Keratinocyte (primary cell): ENCODE results near the gene SEL1L2. TPM values are rescaled to one million over a fixed set of nuclear protein-coding genes. Genes with fewer than 3 reads are reported as not detected.

Source experiments
- DNase-seq: peaks from one replicate; pipeline ENCODE4 v3.0.0-alpha.2; 2011; ENCODE audit warnings: low read depth, missing footprints, low spot score
- FAIRE-seq: peaks from 2 replicates; lab custom pipeline; 2011; peaks lifted over from hg19 to GRCh38; lab: Jason Lieb, UNC
- H2AFZ ChIP-seq: 2 replicates; pipeline ENCODE4 v1.6.0; 2012; ENCODE audit warnings: low read length, control low read depth, inconsistent platforms; ENCODE audit not compliant: control insufficient read depth
- H3K27ac ChIP-seq: 2 replicates; pipeline ENCODE4 v1.5.1; 2011; ENCODE audit warnings: low read length; ENCODE audit not compliant: control insufficient read depth, insufficient read depth
- H3K27me3 ChIP-seq: 3 replicates; pipeline ENCODE4 v1.6.0; 2011; ENCODE audit warnings: low read length; ENCODE audit not compliant: control insufficient read depth, insufficient read depth; ENCODE audit errors: extremely low read depth
- H3K36me3 ChIP-seq, 2 experiments: 2 replicates in 1 of 2; 3 replicates in 1 of 2; pipeline ENCODE4 v1.5.1; 2011; ENCODE audit warnings: low read length in 2 of 2, mild to moderate bottlenecking in 1 of 2; ENCODE audit not compliant: control insufficient read depth in 2 of 2, insufficient read depth in 2 of 2; ENCODE audit errors: extremely low read depth in 1 of 2
- H3K4me1 ChIP-seq: 3 replicates; pipeline ENCODE4 v1.5.1; 2011; ENCODE audit warnings: low read length; ENCODE audit not compliant: control insufficient read depth, insufficient read depth; ENCODE audit errors: extremely low read depth
- H3K4me2 ChIP-seq: 3 replicates; pipeline ENCODE4 v1.6.0; 2011; ENCODE audit warnings: low read depth, low read length; ENCODE audit not compliant: control insufficient read depth, insufficient read depth; ENCODE audit errors: extremely low read depth
- H3K4me3 ChIP-seq, 3 experiments: fragments of 200-600 bp in 1 of 3; sonication (generic) in 1 of 3; 2 replicates in 2 of 3; 3 replicates in 1 of 3; pipeline ENCODE4 v1.5.1; 2011 to 2016; ENCODE audit warnings: low read length in 3 of 3, mild to moderate bottlenecking in 3 of 3, control low read depth in 2 of 3, inconsistent platforms in 1 of 3, low read depth in 1 of 3, mixed read lengths in 1 of 3, mixed run types in 1 of 3, moderate library complexity in 1 of 3; ENCODE audit not compliant: control insufficient read depth in 2 of 3, insufficient read depth in 2 of 3; ENCODE audit errors: extremely low read depth in 1 of 3
- H3K79me2 ChIP-seq: 2 replicates; pipeline ENCODE4 v1.6.0; 2012; ENCODE audit warnings: low read length; ENCODE audit not compliant: control insufficient read depth, insufficient read depth
- H3K9ac ChIP-seq: 3 replicates; pipeline ENCODE4 v1.6.0; 2011; ENCODE audit warnings: low read length; ENCODE audit not compliant: control insufficient read depth, insufficient read depth; ENCODE audit errors: extremely low read depth
- H3K9me1 ChIP-seq: 3 replicates; pipeline ENCODE4 v1.6.0; 2011; ENCODE audit warnings: low read length; ENCODE audit not compliant: control insufficient read depth, insufficient read depth; ENCODE audit errors: extremely low read depth
- H3K9me3 ChIP-seq: 2 replicates; pipeline ENCODE4 v1.5.1; 2012; ENCODE audit warnings: low read depth, low read length; ENCODE audit not compliant: control insufficient read depth
- H4K20me1 ChIP-seq: 3 replicates; pipeline ENCODE4 v1.6.0; 2011; ENCODE audit warnings: low read length; ENCODE audit not compliant: control insufficient read depth, insufficient read depth; ENCODE audit errors: extremely low read depth
- CTCF ChIP-seq, 3 experiments: IDR thresholded peaks in 1 of 3; conservative IDR thresholded peaks in 1 of 3; optimal IDR thresholded peaks in 1 of 3; 2 replicates in 2 of 3; 3 replicates in 1 of 3; pipeline versions ENCODE3 to v1.5.1; 2011; ENCODE audit warnings: low read length in 3 of 3, mild to moderate bottlenecking in 3 of 3, moderate library complexity in 2 of 3, control low read depth in 1 of 3, inconsistent platforms in 1 of 3; ENCODE audit not compliant: insufficient read depth in 2 of 3; ENCODE audit errors: extremely low read depth in 1 of 3
- EZH2 ChIP-seq: IDR thresholded peaks from one replicate; pipeline ENCODE4 v1.6.1; 2012; ENCODE audit warnings: inconsistent platforms, mild to moderate bottlenecking, low read length, moderate library complexity
- dilution Hi-C: fragments of 300-500 bp; cut with MboI; formaldehyde crosslinking; loops from one replicate; pipeline ENCODE4 v1.7.0; 2020; ENCODE audit warnings: low sequenced_read_pairs; ENCODE audit not compliant: extremely low pct_ligation_motif_present
- polyA plus RNA-seq, 5 experiments: library from polyadenylated mRNA; depleted of rRNA in 3 of 5; stranded (reverse) in 3 of 5; stranded (forward) in 1 of 5; unstranded in 1 of 5; fragments of >200 nt; gene quantifications; 1 replicate in 1 of 5; 2 replicates in 3 of 5; 3 replicates in 1 of 5; pipeline versions ENCODE4 v1.2.1 to v1.2.3, GENCODE V29; 2011 to 2012; ENCODE audit warnings: missing spikeins in 2 of 5, low read depth in 1 of 5, low replicate concordance in 1 of 5

The SEL1L2 gene
- polyA plus RNA-seq, 1 donor (not counting 4 experiments of a cell fraction or from before 2014, with no cell fraction given) = not detected

GRCh38 chr20:13960119-13960518 lies 30.3 kb downstream of the SEL1L2 start:
- Histone ChIP-seq H3K27ac (no peak overlapping the region), H3K36me3 (no peaks in the 10 kb centered on the region), H3K4me2 (no peak overlapping the region), H3K27me3 (no peaks in the 10 kb centered on the region), H3K9me3 (no peaks in the 10 kb centered on the region), H3K4me3 (no peak overlapping the region), H3K4me1 (no peaks in the 10 kb centered on the region), H3K9ac (no peak overlapping the region), H2AFZ (no peak overlapping the region), H3K9me1 (no peaks in the 10 kb centered on the region), H3K79me2 (no peaks in the 10 kb centered on the region), H4K20me1 (no peaks in the 10 kb centered on the region)
- dilution Hi-C loops = no loop called here
- no peak for TF ChIP-seq CTCF (optimal IDR thresholded peaks at IDR 0.05 in 1 of 3, IDR thresholded peaks at IDR 0.05 in 1 of 3, conservative IDR thresholded peaks at IDR 0.05 in 1 of 3; ENCODE audit: extremely low read depth in 1 of 3, insufficient read depth in 2 of 3, low read length in 3 of 3)
- TF ChIP-seq EZH2 = no peak
- no peak for DNase-seq
- FAIRE-seq = no peak

DNA sequence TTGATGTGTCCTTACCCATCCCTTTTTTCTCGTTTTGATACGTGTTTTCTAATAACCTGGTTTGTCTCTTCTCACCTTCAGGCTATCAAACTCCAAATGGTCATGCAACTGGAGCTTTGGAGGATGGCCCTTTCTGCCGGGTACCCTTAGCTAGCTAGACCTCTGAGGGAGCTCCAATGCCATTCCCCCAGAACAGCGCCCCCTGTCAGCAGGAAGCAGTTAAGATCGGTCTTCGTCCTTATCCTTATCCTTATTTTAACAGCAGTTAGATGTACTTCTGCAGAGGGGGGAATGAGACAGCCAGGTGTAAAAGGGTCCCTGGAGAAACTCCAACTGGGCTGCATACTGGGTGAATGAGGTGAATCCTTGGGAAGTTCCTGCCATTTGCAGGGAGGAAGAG lies 37.2 kb downstream of the SEL1L2 start:
- no peak overlapping the region for H3K4me3 ChIP-seq
- H3K4me2 ChIP-seq = no peak overlapping the region
- no peaks in the 10 kb centered on the region for H3K9me3 ChIP-seq
- no peaks in the 10 kb centered on the region for H3K36me3 ChIP-seq
- no peaks in the 10 kb centered on the region for H4K20me1 ChIP-seq
- H3K9me1 ChIP-seq = no peaks in the 10 kb centered on the region
- FAIRE-seq (no peak), DNase-seq (no peak)
- H3K79me2 ChIP-seq = no peaks in the 10 kb centered on the region
- no peak overlapping the region for H2AFZ ChIP-seq
- TF ChIP-seq EZH2 = no peak
- no peak for TF ChIP-seq CTCF (optimal IDR thresholded peaks at IDR 0.05 in 1 of 3, IDR thresholded peaks at IDR 0.05 in 1 of 3, conservative IDR thresholded peaks at IDR 0.05 in 1 of 3; ENCODE audit: extremely low read depth in 1 of 3, insufficient read depth in 2 of 3, low read length in 3 of 3)
- no peak overlapping the region for H3K9ac ChIP-seq
- no peak overlapping the region for H3K27ac ChIP-seq
- dilution Hi-C loops = no loop called here
- no peaks in the 10 kb centered on the region for H3K4me1 ChIP-seq
- H3K27me3 ChIP-seq = no peaks in the 10 kb centered on the region
